GM12872 (cell line): Measurements from ENCODE around the gene B4GAT1.

ENCODE experiments used
- CTCF ChIP-seq: IDR thresholded peaks from 3 replicates; pipeline ENCODE4 v1.5.1; 2011; ENCODE audit warnings: low read depth, mild to moderate bottlenecking, low read length, moderate library complexity; ENCODE audit not compliant: insufficient read depth

Gene B4GAT1

DNA sequence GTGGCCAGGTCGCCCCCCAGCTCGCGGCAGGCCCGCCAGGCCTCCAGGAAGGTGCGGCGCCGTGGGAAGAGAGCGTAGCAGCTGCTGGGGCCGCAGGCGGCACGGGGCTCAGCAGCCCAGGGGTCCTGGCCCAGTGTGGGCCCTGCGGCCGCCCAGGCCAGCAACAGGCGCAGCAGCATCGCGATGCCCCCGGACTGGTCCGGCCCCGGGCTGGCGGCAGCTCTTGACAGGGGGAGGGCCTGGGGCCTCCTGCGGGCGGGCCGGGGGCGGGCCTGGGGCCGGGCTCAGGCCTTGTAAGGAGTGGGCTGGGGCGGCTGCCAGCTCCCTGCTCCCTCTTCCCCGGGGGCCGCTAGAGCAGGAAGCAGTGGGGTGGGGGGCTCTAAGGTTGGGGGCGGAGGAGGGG lies 30.6 kb downstream of the B4GAT1 start, which contains the start of gene CD248:
CD248 (minus strand) TSS at position 196 of the 403 bp plus-strand sequence; CDS start at position 179, 17 bp downstream.
- TF ChIP-seq CTCF = no peak

GRCh38 chr11:66315921-66316811 lies 31.3 kb downstream of the B4GAT1 start:
- no peak for TF ChIP-seq CTCF

DNA sequence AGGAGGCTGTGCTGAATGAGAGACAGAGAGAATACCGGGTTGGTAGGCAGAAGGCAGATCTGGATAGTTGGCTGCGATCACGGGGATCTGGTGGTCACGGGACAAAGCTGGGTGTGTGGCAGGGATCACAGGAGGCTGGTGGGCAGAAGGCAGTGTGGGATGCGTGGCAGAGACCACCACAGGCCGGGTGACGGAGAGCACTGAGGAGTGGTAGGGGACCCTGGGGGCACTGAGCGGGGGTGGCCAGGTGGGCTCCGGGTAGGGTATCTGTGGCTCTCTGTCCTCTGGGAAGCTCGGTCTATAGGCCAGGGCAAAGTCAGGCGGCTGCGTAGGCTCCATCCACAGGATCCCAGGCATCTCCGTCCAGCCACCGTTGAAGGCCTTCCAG lies 31.9 kb downstream of the B4GAT1 start:
- no peak for TF ChIP-seq CTCF

- no peak for TF ChIP-seq CTCF
Measured at GRCh38 chr11:66314561-66315497, 32.6 kb downstream of the B4GAT1 start.

- TF ChIP-seq CTCF = no peak
Measured at GRCh38 chr11:66314186-66314501, 33.3 kb downstream of the B4GAT1 start.

- TF ChIP-seq CTCF = no peak
Measured at GRCh38 chr11:66313321-66314185, 33.9 kb downstream of the B4GAT1 start.
